ENCODE results near the gene MCRIP1.

DNA sequence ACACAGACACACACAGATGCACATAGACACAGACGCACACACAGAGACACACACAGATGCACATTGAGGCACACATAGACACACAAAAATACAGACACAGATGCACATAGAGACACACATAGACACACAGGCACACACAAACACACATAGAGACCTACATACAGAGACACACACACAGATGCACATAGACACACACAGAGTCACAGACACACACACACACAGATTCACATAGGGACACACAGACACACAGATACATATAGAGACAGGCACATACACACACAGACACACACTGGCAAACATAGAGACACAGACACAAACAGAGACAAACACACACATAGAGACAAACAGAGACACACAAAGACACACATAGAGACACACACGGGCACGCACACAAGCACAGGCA is 39.0 kb downstream of the MCRIP1 start:
- TF ChIP-seq, protein P1, sequence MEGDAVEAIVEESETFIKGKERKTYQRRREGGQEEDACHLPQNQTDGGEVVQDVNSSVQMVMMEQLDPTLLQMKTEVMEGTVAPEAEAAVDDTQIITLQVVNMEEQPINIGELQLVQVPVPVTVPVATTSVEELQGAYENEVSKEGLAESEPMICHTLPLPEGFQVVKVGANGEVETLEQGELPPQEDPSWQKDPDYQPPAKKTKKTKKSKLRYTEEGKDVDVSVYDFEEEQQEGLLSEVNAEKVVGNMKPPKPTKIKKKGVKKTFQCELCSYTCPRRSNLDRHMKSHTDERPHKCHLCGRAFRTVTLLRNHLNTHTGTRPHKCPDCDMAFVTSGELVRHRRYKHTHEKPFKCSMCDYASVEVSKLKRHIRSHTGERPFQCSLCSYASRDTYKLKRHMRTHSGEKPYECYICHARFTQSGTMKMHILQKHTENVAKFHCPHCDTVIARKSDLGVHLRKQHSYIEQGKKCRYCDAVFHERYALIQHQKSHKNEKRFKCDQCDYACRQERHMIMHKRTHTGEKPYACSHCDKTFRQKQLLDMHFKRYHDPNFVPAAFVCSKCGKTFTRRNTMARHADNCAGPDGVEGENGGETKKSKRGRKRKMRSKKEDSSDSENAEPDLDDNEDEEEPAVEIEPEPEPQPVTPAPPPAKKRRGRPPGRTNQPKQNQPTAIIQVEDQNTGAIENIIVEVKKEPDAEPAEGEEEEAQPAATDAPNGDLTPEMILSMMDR (IDR thresholded peaks at IDR 0.05) = no peak
- TF ChIP-seq POLR2AphosphoS5 (IDR thresholded peaks at IDR 0.05) (no peak), POLR2A (IDR thresholded peaks at IDR 0.05; ENCODE audit: low read depth) (no peak)

Data from esophagus muscularis mucosa (tissue), 3 donors.